Brain microvascular endothelial cell (primary cell): ENCODE measurements around the gene NDUFV1.
"Not testable (repeated sequence)": the region's sequence is repeated elsewhere in the genome, so short reads cannot be mapped to it uniquely, and the experiment has no call there.

Experiments used
- DNase-seq: peaks from one replicate; pipeline ENCODE4 v3.0.0-alpha.2; 2020
- H3K27ac ChIP-seq: fragments of 250-450 bp; sonication (Bioruptor Pico); 2 replicates; pipeline ENCODE4 v1.5.1; 2020; ENCODE audit warnings: mild to moderate bottlenecking, moderate library complexity
- H3K27me3 ChIP-seq: fragments of 250-450 bp; sonication (Bioruptor Pico); replicated peaks from 2 replicates; pipeline ENCODE4 v1.5.1; 2020; ENCODE audit warnings: mild to moderate bottlenecking
- H3K36me3 ChIP-seq: fragments of 250-450 bp; sonication (Bioruptor Pico); replicated peaks from 2 replicates; pipeline ENCODE4 v1.5.1; 2020; ENCODE audit warnings: mild to moderate bottlenecking
- H3K4me3 ChIP-seq: 2 replicates; pipeline ENCODE4 v1.5.1; 2011; ENCODE audit warnings: low read depth, mild to moderate bottlenecking, control low read depth, low read length, moderate library complexity
- CTCF ChIP-seq: IDR thresholded peaks from 2 replicates; pipeline ENCODE4 v1.5.1; 2011; ENCODE audit warnings: low read depth, mild to moderate bottlenecking, moderate library complexity, low read length, control low read depth, inconsistent platforms; ENCODE audit errors: missing control alignments
- in situ Hi-C: cut with HindIII; loops from 2 replicates; pipeline ENCODE4 v1.10.0; 2017; ENCODE audit warnings: low sequenced_read_pairs, low pct_ligation_motif_present

Gene NDUFV1

GRCh38 chr11:67584881-67585873 lies 21.6 kb upstream of the NDUFV1 start:
- Histone ChIP-seq H3K27ac (peak overlapping the region; percentile 85), H3K36me3 (peaks cover 33% of the 10 kb centered on the region)

GRCh38 chr11:67585911-67586310 lies 20.8 kb upstream of the NDUFV1 start:
- H3K27me3 ChIP-seq: no peaks in the 10 kb centered on the region
- H3K36me3 ChIP-seq: peaks cover 33% of the 10 kb centered on the region
- in situ Hi-C loops: no loop called here
- no peak overlapping the region for H3K27ac ChIP-seq
- no peak for DNase-seq
- no peak overlapping the region for H3K4me3 ChIP-seq
- TF ChIP-seq CTCF: no peak

More at GRCh38 chr11:67584881-67585873, 21.6 kb upstream of the NDUFV1 start:
- in situ Hi-C loops: no loop called here
- Histone ChIP-seq H3K4me3 (peak overlapping the region; percentile 80), H3K27me3 (no peaks in the 10 kb centered on the region)
- no peak for TF ChIP-seq CTCF
- no peak for DNase-seq

- no peaks in the 10 kb centered on the region for H3K27me3 ChIP-seq
- DNase-seq: no peak
- no peak overlapping the region for H3K4me3 ChIP-seq
- in situ Hi-C loops: no loop called here
- no peak for TF ChIP-seq CTCF
- H3K36me3 ChIP-seq: peaks cover 33% of the 10 kb centered on the region
- H3K27ac ChIP-seq: no peak overlapping the region
These were observed 20.0 kb upstream of the NDUFV1 start for GRCh38 chr11:67586568-67587250.

GRCh38 chr11:67588136-67588503 lies 18.6 kb upstream of the NDUFV1 start:
- TF ChIP-seq CTCF: no peak
- DNase-seq: no peak
- H3K27ac ChIP-seq: no peak overlapping the region
- no peaks in the 10 kb centered on the region for H3K27me3 ChIP-seq
- peaks cover 33% of the 10 kb centered on the region for H3K36me3 ChIP-seq
- in situ Hi-C loops: no loop called here
- H3K4me3 ChIP-seq: no peak overlapping the region

GRCh38 chr11:67588899-67589415 lies 17.8 kb upstream of the NDUFV1 start:
- H3K27ac ChIP-seq, H3K4me3 ChIP-seq, DNase-seq, in situ Hi-C loops, H3K27me3 ChIP-seq: not testable (repeated sequence)
- peaks cover 33% of the 10 kb centered on the region for H3K36me3 ChIP-seq
